Glomerular visceral epithelial cell (primary cell): ENCODE results near the gene TMEM219.
"Not testable (repeated sequence)": the region's sequence is repeated elsewhere in the genome, so short reads cannot be mapped to it uniquely, and the experiment has no call there.

Experiments used
- DNase-seq: peaks from one replicate; pipeline ENCODE4 v3.0.0-alpha.2; 2016; ENCODE audit errors: extremely low spot score

The TMEM219 gene

DNA sequence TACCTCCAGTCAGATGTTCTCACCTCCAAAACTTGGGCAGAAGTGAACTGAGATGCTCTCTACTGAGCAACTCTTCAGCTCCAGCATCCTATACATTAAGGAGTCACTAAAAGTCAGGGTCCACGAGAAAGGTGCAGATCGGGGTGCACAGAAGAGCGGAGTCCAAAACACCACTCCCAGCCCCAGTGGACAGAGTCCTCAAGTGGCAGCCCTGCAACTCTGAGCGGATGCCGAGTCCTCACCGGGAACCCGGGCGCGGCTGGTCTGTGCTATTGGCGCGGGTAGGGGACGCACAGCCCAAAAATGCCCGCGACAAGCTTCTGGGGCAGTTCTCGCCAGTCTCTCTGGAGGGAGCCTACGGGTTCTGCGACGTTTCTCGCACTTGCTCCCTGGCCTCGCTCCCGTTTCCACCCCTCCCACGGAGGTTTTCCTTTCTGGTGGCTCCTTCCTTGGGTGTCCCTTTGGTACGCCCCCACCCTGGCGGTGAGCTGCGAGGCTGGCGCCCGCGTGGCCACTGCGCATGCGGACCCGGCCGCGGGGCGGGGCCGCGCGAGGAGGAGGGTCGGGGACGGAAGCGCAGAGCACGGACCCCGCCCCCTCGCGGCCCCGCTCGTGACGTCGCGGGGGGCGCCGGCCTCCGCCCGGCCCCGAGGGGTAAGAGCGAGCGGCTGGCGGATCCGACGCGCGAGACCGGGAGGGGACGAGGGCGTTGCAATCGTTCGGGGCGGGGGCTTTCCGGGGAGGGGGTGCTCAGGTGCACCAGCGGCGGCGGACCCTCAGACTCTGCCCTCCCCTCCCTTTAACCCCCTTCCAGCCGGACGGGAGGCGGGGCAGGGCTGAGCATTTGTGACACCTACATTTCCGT is at the start of gene TMEM219:
Gene TMEM219 (plus strand): TSS at position 601 of the 865 bp plus-strand sequence. CDS start 1,065 bp downstream, outside the sequence.
- DNase-seq = peak; percentile 92

DNA sequence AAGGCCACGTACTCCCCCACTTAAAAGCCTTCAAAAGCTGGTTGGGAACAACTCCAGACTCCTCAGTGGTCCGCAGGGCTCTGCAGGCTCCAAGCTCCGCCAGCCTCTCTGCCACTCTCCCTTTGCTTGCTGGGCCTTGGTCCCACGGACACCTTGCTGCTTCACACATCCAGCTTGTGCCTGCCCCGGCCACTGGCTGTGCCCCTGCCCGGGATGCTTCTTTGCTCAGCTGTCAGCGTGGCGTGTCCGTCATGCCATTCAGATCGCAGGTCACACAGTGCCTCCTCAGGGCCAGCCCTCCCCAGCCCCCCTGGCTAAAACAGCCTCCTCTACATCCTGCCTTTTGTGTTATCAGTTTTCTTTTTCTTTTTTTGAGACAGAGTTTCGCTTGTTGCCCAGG is 49.8 kb upstream of the TMEM219 start:
- no peak for DNase-seq

DNA sequence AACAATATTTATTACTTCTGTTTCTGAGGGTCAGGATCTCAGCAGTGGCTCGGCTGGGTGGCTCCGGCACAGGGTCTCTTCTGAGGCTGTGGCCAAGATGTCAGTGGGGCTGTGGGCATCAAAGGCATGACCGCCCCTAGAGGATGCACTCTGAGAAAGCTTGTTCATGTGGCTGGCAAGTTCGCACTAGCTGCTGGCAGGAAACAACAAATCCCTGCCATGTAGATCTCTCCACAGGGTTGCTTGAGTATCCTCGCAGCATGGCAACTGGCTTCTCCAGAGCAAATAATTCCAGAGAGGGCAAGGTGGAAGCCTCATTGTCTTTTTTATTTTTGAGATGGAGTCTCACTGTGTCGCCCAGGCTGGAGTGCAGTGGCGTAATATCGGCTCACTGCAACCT is 48.4 kb upstream of the TMEM219 start:
- no peak for DNase-seq

- peak; percentile 59 for DNase-seq
Observed at GRCh38 chr16:29915590-29916247, 46.2 kb upstream of the TMEM219 start.

- no peak for DNase-seq
Observed at GRCh38 chr16:29916979-29917378, 44.9 kb upstream of the TMEM219 start.

- no peak for DNase-seq
Observed at GRCh38 chr16:29920288-29921033, 41.4 kb upstream of the TMEM219 start.

DNA sequence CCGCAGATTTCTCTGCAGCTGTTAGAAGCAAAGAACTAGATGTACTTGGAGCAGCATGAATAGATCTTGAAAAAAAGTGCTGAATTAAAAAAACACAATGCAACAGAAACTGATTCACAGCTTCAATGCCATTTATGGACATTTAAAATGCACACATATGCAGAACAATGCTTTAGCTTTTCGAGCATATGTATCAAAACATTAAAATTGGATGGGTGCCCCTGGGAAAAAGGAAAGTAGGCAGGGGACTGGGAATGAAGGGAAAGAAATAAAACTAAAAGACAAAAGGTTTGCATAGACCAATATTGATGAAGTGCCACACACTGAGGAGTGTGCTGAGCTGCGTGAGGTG is 40.9 kb upstream of the TMEM219 start:
- DNase-seq = no peak

DNA sequence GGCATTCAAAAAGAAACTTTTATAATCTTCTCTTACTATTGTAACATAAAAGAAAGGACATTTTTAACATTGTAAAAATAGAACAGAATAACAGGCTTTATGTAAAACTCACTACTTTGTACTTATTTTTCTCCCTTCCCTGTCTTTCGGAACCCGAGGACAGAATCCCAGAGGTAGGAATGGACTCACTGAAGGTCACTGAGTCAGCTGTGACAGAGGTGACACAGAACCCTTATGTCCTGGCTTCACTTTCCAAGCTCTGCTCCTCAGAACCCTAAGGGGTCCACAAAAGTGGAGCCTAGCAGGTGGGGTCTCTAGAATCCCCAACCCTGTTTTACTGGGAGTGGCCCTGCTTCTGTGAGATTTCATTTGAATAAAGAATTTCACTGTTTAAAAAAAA is 39.6 kb upstream of the TMEM219 start:
- DNase-seq = no peak

DNA sequence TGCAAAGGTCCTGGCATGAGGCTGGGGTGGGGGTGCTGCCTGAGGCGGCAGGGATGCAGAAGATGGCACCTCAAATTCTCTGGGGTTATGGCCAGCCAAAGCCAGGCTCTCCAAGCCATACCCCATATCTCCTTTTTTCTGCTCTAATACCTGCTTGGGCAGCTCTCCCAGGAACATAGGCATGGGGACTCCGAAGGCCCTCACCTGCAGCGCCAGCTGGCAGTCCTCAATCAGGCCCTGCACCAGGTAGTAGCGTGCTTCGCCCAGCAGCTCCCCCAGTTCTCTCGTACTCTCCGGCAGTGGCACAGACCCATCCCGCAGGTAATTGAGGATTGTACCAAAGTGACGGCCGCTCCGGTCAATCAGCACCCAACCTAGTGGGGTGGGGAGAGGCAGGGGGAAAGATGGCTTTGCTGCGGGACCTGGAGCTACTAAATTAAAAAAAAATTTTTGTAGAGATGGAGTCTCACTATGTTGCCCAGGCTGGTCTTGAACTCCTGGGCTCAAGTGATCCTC is 38.8 kb upstream of the TMEM219 start:
- DNase-seq = no peak

- DNase-seq = peak; percentile 7
Observed at GRCh38 chr16:29925105-29925756, 36.6 kb upstream of the TMEM219 start.

GRCh38 chr16:29925781-29926710 is 35.8 kb upstream of the TMEM219 start, which contains the start of gene KCTD13:
Gene KCTD13, minus strand, starts transcription at chr16:29926226. Its CDS starts 193 bp downstream, at chr16:29926033.
- DNase-seq = peak; percentile 87

DNA sequence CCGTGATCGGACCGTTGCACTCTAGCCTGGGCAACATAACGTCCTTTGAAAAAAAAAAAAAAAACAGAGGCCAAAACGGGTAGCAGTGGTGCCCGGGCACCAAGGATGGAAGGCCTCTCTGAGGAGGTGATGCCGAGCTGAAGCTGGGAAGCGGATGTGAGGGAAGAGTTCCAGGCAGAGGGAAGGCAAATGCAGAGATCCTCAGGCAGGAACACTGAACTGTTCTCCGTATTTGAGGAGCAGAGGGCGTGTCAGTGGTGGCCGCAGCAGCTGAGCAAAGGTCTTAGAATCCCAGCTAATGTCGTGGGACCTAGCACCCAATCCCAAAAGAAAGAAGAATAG is 35.2 kb upstream of the TMEM219 start:
- DNase-seq = peak; percentile 31

DNA sequence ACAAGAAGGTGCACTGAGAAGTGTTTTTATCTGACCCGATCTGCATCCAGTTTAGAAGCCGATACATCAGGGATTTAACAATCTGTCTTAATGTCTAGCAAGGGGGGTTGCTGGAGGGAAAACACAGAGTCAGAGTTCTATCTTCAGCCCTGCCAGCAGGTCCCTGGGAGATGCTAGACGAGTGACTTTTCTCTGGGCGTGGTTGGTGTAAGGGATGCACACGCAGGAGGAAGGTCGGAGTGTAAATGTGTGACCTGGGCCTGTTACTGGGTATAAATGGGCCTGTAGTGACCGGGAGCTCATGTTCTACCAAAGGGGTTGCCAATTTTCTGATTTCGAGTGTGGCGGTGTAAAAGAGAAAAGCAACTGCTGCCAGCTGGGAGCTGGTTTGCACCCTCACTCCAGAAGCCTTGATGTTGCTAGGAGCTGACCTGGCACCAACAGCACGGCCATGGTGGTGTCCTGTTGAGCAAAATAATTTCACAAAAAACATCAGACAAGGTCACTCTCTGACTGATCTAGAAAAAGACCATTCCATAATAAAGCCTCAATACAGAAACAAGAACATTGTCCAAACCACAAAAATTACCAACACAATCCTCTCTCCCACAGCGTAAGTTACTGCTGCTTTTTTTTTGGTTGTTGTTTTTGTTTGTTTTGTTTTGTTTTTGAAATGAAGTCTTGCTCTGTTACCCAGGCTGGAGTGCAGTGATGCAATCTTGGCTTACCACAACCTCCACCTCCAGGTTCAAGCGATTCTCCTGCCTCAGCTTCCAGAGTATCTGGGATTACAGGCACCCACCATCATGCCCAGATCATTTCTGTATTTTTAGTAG is 34.6 kb upstream of the TMEM219 start:
- no peak for DNase-seq

- not testable (repeated sequence) for DNase-seq
Observed at GRCh38 chr16:29931750-29932149, 30.1 kb upstream of the TMEM219 start.

DNA sequence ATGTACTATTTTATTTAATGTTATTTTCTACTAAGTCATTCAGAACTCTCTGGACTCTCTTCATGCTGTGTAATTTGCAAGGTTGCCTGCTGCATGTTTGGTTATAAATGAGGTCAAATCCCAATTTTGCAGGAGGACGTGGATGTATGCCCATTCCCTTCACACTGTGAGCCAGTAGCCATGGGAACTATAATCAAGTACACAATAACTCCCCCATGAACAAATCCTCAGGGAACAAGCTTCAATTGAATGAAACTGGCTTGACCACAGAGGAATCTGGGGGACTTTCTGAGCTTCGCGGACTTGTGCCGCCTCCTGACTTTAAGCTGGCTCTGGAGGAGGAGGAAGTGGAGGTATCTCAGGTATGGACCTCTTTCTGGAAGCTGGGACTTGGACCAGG is 21.2 kb upstream of the TMEM219 start:
- DNase-seq = no peak

DNA sequence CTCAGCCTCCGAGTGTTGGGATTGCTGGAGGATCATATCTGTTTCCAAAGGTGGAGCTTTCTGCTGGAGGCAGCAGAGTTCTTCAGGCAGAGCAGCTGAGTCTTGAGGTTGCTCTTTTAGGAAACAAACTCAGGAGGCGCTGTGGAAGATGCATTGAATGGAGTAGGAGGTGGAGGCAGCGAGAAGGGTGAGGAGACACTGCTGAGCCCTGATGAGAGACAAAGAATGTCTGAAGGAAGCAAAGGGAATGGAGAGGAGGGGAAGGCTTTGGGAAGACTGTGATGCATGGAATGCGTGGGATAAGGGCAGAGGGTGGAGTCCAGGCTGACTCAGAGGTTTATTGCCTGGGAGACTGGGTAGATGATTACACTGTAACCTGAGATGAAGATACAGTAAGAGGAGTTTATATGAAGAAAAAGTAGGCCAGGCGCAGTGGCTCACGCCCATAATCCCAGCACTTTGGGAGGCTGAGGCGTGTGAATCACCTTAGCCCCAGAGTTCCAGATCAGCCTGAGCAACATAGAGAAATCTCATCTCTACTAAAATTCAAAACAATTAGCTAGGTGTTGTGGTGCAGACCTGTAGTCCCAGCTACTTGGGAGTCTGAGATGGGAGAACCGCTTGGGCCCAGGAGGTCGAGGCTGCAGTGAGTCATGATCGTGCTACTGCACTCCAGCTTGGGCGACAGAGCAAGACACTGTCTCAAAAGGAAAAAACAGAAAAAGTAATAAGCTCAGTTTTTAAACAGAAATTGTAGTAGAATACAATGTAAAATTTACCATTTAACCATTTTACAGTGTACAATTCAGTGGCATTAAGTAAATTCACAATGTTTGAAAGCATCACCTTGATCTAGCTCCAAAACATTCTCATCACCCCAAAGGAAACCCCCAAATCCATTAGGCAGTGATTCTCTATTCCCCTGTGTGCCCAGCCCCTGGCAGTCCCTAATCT is 17.8 kb upstream of the TMEM219 start:
- peak; percentile 95 for DNase-seq

DNA sequence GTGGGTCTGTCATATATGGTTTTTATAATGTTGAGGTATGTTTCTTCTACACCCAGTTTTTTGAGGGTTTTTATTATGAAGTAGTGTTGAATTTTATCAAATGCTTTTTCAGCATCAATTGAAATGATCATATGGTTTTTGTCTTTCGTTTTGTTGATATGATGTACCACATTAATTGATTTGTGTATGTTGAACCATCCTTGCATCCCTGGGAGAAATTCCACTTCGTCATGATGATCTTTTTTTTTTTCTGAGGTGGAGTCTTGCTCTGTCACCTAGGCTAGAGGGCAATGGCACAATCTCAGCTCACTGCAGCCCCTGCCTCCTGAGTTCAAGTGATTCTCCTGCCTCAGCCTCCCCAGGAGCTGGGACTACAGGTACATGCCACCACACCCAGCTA is 14.0 kb upstream of the TMEM219 start:
- no peak for DNase-seq

GRCh38 chr16:29950806-29951461 is 10.9 kb upstream of the TMEM219 start:
- DNase-seq = no peak
